ENCODE measurements around the gene KAZN.

KAZN gene

GRCh38 chr1:15080328-15081007 is 482.0 kb downstream of the KAZN start:
- DNase-seq, result no peak

- no peak for DNase-seq
These were observed 482.6 kb downstream of the KAZN start for GRCh38 chr1:15081102-15081501.

GRCh38 chr1:15083578-15083977 is 485.1 kb downstream of the KAZN start:
- no peak for DNase-seq

DNA sequence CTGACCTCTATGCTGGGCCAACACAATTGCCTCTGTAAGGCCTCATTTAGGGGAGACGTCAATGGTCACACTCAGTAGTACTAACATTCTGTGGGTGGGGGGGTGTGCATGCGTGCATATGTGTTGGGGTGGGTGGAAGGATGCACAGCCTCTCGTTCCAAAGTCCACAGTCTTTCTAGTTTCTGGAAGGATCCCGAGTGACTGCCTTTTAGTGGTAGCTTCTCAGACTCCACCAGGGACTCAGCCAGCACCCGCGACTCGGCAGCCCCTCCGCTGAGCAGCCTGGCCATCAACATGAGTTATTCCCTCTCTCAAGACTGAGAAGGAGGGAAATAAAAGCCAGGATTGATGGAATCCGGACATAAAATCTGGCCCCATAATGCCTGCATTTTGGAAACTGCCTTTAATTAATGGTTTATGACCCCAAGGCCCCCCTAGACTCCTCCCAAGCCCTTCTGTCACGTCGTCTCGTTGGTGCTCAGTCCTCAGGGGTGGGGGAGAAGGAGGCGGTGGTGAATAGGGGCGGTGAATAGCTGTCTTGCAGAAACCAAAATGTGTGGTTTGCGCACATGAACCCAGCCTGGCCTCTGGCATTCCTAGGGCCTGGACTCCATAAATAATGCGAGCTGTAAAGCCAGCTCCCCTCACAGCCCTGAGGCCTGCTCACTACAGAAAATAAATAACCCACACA is 489.9 kb downstream of the KAZN start:
- DNase-seq, result no peak

DNA sequence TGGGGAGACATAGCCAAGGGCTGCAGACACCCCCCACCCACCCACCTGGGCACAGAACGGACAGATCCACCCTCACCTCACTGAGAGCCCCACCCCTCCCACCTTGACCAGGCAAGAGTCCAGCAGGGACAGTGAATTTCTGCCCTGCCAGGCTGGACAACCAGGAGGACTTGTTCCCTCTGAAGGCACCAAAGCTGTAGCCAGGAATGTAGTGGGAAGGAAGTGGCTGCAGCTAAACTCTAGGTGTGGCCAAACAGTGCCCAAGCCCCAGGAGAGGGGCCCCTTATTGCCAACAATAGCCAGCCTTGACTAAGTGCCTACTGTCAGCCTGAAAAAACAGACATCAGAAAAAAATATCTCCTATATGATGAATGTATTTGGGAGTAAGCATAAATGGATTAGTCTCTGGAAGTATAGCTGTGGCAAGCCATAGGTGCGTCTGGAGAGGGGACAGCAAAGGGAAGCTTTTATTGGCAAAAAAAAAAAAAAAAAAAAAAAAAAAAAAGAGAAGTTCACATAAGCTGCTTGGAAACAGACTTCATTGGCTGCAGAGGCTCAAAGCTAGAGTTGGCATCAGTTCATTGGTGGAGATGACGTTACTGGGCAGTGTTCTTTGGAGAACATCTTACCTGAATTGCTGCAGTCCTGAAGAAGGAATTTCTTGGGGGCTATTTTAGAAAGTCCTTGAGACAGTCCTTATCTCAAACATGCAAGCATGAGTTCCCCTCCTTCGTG is 490.9 kb downstream of the KAZN start:
- DNase-seq, result no peak

- DNase-seq, result no peak
These were observed 491.9 kb downstream of the KAZN start for GRCh38 chr1:15090373-15090772.

GRCh38 chr1:15094056-15094455 is 495.6 kb downstream of the KAZN start:
- DNase-seq, result no peak

- no peak for DNase-seq
These were observed 496.4 kb downstream of the KAZN start for GRCh38 chr1:15094719-15095495.

DNA sequence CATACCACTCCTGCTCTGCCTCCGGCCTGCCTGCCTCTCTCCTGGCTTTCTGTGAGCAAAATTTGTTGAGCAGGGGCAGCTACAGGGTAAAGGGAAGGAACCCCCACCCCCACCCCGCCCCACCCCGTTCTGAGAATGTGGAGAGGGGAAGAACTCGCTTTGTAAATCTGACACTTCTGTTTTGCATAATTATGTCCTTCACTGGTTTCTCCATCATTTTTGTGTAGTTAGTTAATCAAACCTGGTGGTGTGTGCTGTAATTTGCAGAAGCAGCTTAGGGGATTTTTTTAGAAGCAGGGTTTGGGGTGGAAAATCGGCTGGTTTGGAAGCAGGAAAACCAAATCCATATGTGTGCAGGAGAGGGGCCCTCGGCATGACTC is 497.0 kb downstream of the KAZN start:
- no peak for DNase-seq

- DNase-seq, result no peak
These were observed 497.8 kb downstream of the KAZN start for GRCh38 chr1:15096293-15096692.

DNA sequence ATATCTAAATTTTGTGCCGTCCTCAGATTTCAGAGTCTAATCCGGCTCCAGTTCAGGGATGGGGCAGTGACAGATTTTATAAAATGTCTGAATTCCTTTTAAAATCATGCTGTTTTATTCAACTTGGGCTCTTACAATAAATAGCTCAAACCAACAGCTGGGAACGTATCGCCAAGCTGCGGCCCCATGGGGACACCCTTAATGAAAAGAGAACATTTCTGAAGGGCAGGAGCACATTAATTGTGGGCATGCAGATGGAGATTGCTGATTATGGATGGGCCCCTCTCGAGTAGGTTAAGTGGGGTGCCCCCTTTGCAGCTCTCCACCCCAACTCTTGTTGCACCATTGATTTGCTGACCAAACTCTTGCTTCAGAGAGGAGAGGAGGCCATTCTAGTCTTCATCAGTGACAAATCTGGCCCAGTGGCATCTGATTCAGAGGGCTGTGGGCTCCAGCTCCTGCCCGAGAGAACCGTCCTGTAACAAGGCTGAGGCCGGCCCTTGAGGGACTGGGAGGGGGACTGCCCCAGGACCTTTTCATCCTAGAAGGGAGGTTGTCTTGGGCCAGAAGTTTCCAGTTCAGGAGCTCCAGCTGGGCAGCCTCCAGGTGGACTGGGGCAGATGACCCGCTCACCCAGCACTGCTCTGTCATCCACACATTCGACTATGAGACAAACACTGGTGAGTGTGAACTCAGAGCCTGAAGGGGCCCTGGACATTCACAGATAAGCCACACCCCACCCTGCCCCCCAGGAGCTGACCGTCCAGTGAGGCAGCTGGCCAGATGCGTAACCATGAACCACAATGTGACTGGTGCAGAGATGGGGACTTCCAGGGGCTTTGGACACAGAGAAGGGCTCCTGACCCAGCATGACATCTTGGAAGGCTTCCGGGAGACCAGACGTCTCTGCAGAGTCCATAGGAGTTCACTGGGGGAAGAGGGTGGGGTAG is 500.0 kb downstream of the KAZN start:
- DNase-seq, result no peak

DNA sequence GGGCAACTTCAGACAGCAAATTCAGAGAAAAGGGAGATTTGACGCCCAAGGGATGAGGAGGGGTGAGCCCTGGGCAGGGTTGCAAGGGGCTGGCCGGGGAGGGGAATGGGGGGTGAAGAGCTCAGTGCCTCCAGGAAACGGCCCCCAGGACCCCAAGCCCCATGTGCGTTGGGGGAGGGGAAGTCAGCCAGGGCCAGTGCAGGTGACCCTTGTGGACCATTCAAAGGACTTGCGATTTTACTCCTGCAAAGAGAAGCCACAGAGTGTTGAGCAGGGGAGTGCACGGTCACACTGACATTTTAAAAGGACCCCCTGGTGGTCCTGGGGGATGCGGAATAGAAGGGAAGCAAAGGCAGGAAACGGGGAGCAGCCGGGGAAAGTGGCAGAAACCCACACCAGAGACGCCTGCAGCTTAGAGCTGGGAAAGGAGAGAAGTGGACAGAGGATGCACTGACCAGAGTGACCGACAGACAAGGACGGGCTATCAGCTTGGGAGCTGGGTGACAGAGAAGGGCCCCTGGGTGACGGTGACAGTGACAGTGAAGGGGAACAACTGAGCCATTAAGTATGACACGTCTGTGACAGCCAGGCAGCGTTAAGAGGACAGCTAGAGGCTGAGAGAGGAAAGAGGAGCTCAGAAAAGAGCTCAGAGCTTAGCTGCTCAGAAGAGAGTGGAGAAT is 501.1 kb downstream of the KAZN start:
- DNase-seq, result no peak

- DNase-seq, result peak; percentile 79
These were observed 501.8 kb downstream of the KAZN start for GRCh38 chr1:15100121-15100879.

DNA sequence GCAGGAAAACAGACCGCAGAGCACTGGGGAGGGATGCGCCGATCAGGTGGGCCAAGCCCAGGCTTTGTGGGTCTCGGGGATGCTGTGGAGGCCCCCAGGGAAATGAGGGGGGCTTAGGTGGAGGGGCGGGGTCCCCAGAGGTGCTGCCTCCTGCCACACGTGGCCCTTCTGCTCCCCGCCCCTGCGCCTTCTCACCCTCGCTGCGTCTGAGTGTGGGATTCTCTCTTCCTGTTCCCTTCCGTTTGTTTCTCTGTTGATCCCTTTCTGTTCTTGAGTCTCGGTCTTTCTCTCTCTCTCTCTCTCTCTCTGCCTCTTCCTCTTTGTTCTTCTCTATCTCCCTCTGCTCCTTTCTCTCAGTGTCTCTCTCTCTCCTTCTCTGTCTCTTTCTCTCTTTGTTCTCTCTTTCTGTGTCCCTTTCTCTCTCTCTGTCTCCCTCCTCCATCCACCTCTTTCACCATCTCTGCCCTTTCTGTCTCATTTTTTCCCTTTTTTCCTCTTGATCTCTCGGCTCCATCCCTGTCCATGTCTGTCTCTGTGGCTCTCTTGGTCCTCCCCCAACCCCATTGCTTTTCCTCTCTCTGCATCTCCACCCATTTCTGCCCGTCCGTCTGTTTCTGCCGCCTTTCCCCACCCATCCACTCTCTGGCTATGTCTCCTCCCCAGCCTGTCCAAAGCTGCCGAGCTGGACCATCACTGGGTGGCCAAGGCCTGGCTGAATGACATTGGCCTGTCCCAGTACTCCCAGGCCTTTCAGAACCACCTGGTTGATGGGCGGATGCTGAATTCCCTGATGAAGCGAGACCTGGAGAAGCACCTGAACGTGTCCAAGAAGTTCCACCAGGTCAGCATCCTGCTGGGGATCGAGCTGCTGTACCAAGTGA is 502.6 kb downstream of the KAZN start:
- no peak for DNase-seq

DNA sequence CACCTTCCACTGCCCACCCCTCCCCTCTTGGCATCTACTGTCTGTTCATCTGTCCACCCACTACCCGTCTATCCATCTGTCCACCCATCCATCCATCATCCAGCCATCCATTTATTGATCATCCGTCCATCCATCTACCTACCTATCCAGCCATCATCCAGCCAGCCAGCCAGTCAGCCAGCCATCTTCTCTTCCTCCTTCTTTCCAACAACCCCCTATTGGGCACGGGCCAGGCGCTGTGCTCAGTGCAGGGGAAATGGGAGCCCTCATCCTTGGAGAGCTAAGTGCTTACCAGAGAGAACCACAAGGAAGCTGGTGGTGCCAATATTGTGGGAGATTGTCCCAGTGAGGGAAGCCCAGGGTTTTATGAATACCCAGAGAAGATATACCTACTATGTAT is 503.3 kb downstream of the KAZN start:
- DNase-seq, result no peak

DNA sequence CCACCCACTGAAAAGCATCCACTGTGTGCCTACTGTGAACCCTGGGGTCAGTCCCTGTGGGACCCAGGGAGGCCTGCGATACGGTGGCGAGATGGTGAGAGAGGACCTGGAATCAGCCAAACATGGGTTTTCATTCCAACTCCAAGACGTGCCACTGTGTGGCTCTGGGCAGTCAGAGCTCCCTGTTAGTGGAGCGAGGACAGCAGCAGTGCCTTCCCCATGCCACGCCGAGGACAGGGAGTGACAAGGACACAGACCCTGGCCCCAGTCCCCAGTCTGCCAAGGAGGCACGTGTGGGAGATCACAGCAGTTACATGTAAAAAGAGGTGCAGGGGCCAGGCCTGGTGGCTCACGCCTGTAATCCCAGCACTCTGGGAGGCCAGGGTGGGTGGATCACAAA is 504.2 kb downstream of the KAZN start:
- DNase-seq, result no peak

GRCh38 chr1:15103211-15103610 is 504.7 kb downstream of the KAZN start:
- DNase-seq, result no peak

DNA sequence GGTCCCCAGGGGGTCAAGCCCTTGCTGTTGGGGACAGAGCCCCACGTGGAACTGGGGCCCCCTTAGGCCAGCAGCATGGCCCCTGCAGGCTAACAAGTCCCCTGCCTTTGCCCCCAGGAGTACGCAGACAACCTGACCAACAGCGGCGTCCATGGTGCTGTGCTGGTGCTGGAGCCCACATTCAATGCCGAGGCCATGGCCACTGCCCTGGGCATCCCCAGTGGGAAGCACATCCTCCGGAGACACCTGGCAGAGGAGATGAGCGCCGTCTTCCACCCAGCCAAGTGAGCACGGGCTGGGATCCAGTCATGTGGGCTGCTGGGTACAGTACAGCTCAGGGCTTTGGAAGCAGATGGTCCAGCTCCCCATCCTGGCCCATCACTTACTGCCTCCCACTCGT is 505.4 kb downstream of the KAZN start:
- DNase-seq, result no peak

DNA sequence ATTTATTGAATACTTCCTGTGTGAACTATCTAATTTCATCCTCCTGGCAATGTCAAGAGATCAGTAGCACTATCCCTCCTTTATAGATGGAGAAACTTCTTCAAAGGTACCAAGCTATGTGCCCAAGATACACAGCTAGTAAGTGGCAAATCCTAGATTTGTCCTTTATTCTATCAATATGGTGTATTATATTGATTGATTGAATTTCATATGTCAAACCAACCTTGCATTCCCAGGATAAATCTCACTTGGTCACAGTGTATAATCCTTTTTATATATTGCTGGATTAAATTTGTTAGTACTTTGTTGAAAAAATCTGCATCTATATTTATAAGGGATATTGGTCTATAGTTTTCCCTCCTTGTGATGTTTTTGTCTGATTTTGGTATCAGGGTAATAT is 506.3 kb downstream of the KAZN start:
- no peak for DNase-seq

DNA sequence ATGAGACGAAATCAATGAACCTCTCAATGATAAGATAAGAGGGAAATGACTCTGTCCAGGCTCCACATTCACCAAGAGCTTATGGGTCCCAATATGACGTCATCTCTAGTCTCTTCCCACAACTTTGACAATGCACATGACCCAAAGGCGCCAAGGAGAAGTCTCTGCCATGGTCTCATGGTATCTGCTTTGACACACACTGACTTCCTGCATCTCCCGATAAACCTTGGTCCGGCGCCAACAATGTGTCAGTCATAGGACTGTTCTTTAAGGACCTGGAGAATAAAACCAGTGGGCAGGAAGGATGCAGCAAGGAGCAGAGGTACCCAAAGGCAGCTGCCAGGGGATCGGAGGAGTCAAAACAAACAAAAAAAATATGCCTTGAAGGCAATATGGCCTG is 508.1 kb downstream of the KAZN start:
- no peak for DNase-seq

All from activated CD8-positive, alpha-beta memory T cell treated with anti-CD3 and anti-CD28 coated beads for 24 hours (primary cell).